NCI-H2107 treated with DMSO at 0.1 percent for 48 hours (cell line): ENCODE measurements around the gene REST.
A peak's percentile ranks its signal among the peaks of the same experiment; 100 is the strongest.

Source experiments
- DNase-seq: peaks from one replicate; lab custom pipeline; 2025; ENCODE audit not compliant: unreplicated experiment; lab: John Stamatoyannopoulos, UW

Gene REST

GRCh38 chr4:56976837-56977320, 69.2 kb downstream of the REST start:
- DNase-seq = no peak

DNA sequence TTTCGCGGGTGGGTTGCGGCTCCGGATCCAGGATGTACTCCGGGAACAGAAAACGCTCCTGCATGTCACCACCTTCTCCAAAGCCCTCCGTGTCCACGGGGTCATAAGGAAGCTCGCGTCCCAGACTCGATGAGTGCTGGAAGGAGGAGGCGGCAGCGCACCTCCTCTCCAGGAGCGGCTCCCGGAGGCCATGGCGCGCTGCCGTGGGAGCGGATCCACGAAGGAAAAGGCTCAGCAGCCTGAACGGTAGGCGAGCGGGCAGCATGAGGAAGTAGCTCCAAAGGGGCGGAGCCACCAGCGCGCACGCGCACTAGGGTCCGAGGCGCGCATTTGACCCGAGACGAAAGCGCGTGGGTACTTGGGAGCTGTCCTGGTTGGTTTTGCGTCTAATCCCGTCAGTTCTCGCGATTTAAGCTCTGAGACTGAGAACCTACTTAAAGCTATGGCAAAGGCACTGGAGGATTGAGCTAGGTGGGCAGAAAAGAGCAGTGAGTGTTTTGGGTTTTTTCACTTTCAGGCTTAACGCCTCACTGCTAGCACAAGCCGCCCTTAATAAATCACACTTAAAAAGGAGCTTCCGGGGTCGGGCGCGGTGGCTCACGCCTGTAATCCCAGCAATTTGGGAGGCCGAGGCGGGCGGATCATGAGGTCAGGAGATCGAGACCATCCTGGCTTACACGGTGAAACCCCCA, 69.8 kb downstream of the REST start, which contains the start of gene NOA1:
NOA1 (minus strand) TSS at position 286 of the 692 bp plus-strand sequence; CDS start at position 265, 21 bp downstream.
- DNase-seq = peak; percentile 90

DNA sequence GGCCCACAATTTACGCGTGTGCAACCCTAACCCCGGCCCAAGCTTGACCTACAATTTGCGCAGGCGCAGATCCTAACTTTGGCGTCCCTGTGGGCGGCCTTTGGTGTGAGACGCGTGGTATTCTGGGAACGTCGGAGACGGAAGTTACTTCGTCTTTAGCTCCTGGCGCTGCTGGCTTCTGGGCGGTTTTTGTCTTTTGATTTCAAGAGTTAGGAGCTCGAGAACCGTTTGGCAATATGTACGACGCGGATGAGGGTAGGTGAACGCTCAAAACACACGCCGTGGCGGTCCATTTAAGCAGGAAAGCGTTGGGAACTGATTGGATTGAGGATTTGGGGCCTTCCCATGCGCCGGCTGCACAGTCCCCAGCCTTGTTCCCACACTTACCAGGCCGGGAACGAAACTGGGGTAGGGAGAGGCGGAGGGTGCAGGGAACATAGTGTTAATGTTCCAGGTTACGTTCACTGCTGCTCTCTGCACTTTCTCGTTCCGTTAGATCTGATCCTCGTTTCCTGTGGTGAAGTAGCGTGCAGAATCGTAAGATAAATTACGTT, 71.1 kb downstream of the REST start, which contains the start of gene POLR2B:
POLR2B (plus strand) TSS at position 147 of the 554 bp plus-strand sequence; CDS start at position 237, 90 bp downstream.
- DNase-seq = peak; percentile 82

GRCh38 chr4:56979421-56980072, 71.8 kb downstream of the REST start:
- DNase-seq = no peak

- no peak for DNase-seq
Observed at GRCh38 chr4:56981795-56982201, 74.1 kb downstream of the REST start.

DNA sequence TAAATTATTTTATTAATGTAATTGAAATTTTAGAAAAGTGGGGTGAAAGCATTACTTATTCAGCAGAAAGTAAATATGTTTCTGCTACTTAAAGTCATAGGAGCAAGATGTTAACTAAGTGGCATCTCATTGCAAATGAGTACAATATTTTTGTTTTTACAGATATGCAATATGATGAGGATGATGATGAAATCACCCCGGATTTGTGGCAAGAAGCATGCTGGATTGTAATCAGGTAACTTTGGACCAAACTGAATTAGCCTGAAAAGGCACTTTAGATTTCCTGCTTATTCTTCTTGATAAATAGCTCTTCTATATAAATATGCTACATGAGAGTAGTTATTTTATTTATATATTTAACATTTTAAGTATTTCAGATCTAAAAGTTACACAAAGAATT, 78.5 kb downstream of the REST start:
- no peak for DNase-seq

DNA sequence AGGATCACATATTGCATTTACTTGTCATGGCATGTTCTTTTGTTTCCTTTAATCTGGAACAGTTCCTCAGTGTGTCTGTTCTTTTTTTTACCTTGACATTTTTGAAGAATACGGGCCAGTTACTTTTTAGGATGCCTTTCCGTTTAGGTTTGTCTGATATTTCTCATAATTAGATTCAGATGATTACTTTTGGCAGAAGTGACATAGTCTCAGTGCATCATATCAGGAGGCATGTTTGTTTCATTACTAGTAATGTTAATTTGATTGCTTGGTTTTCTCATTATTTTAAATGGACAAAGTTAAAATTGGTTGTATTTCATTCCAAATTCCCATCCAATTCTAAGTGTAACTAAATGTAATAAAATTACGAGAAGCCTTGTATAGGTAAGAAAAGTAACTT, 79.3 kb downstream of the REST start:
- DNase-seq = no peak

- DNase-seq = no peak
Observed at GRCh38 chr4:56990109-56990905, 82.6 kb downstream of the REST start.

DNA sequence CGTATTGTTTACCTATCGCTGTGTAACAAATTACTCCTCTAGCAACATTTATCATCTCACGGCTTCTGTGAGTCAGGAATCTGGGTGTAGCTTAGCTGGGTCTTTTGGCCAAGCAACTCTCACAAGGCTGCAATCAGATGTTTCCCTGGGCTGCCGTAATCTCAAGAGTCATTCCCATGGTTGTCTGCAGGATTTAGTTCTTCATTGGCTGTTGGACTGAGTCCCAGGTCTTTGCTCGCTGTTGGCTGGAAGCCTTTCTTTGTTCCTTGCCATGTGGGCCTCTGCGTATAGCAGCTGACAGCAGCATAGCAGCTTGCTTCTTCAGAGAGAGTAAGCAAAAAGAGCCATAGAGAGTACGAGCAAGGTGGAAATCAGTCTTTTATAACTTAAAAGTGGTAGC, 87.8 kb downstream of the REST start:
- no peak for DNase-seq

- no peak for DNase-seq
Observed at GRCh38 chr4:56999751-57000150, 92.1 kb downstream of the REST start.

DNA sequence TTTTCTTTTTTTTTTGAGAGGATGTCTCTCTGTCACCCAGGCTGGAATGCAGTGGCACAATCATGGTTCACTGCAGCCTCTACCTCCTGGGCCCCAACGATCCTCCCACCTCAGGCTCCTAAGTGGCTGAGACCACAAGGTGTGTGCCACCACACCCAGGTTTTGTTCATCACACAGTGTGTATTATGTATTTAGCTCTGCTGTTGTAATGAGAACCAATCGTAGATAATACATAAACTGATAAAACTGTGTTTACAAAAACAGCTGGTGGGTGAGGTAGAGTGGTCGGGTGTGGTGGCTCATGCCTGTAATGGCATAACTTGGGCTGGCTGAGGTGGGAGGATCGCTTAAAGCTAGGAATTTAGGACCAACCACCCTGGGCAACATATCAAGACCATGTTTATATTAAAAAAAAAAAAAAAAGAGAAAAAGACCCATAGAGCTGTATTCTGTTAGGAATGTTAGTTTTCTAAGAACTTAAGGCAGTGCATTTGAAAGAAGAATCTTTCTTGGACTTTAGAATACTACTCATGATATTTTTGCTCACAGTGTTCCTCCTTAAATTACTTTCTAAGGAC, 105.9 kb downstream of the REST start:
- DNase-seq = no peak
